NCI-H2029 (cell line): ENCODE measurements around the gene MYL11.
"Not testable (repeated sequence)": the region's sequence is repeated elsewhere in the genome, so short reads cannot be mapped to it uniquely, and the experiment has no call there.

Source experiments
- DNase-seq: peaks from one replicate; lab custom pipeline; 2025; lab: John Stamatoyannopoulos, UW

Gene MYL11

DNA sequence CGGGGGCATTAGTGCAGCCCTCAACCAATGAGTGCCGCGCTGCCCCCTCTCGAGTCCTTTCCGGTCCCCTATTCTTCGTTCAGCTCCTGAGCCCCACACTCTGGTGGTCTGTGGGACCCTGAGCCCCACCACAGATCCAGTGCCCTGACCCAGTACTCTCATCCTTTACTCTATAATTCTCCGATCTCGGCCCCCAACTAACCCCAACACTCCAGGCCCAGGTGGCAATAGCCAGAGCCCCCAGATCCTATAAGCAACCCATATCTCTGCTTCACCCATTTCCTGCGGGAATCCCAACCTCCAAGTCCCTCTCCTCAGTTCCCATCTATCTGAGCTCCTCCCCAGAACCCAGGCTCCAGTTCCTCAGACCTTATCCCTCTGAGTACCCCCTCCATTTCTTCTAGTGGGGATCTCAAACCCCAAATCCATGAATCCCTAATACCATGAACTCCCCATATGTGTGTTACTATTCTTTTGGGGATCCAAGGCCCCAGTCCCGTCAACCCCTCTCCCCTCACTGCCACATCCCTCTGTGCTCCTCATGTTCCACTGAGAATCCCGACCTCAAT, 3.3 kb upstream of the MYL11 start:
- no peak for DNase-seq

DNA sequence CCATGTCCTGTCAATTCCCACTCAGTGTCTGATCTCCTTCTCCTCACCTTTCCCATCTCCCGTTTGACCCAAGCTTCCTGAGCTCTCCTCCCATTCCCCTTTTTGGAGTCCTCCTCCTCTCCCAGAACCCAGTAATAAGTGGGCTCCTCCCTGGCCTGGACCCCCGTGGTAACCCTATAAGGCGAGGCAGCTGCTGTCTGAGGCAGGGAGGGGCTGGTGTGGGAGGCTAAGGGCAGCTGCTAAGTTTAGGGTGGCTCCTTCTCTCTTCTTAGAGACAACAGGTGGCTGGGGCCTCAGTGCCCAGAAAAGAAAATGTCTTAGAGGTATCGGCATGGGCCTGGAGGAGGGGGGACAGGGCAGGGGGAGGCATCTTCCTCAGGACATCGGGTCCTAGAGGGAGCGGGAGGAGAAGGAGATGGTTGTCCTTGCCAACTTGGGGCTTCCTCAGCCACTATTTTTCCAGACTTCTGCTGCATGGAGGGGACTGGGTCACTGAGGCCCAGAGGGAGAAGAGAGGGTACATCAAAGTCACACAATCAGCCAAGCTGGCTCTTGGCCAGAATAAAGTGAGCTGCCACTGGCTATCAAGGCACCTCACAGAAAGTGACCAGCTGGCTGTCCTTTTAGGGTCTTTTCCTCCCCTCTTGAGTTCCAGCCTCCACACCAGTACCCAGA, 2.4 kb upstream of the MYL11 start:
- DNase-seq = no peak

DNA sequence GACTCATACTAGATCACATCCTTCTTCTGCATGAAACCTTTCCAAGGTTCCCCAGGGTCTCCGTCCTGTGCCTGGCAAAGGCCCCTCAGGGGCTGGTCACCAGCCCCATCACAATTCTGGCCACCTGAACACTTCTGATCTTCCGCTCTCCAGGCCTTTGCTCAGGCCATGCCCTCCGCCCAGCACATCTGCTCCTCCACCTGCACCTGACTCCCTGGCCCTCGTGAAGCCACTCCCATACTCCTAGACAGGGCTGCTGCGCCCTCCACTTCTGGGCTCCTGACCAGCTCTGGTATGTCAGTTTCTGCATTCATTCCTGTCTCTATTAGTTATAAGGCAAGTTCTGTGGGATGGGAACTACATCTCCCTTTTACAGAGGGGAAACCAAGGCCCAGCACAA, 1.9 kb upstream of the MYL11 start:
- DNase-seq = no peak

DNA sequence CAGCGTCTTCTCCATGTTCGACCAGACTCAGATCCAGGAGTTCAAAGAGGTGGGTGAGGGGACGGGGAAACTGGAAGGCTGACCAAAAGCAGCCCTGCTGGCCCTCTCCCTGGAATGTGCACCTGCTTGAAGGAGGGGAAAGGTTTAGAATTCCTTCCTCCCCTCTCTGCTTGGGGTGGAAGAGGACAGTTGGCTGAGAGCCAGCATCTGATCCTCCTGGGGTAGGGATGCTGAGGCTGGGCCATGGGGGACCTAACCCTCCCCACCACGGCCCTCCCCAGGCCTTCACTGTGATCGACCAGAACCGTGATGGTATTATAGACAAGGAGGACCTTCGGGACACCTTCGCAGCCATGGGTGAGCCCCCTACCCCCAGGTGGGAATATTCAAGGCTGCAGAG, 1.3 kb downstream of the MYL11 start:
- DNase-seq = no peak

DNA sequence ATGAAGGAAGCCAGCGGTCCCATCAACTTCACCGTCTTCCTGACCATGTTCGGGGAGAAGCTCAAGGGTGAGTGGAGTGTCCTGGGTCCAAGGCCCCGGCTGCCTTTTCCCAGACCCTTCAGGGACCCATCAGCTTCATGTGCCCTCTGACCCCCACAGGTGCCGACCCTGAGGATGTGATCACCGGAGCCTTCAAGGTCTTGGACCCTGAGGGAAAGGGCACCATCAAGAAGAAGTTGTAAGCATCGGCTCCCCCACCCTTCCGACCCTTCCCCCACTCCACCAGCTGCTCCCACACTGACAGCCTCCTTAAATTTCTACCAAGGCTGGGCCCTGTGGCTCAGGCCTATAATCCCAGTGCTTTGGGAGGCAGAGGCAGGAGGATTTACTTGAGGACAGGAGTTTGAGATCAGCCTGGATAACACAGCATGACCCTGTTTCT, 1.9 kb downstream of the MYL11 start:
- no peak for DNase-seq

DNA sequence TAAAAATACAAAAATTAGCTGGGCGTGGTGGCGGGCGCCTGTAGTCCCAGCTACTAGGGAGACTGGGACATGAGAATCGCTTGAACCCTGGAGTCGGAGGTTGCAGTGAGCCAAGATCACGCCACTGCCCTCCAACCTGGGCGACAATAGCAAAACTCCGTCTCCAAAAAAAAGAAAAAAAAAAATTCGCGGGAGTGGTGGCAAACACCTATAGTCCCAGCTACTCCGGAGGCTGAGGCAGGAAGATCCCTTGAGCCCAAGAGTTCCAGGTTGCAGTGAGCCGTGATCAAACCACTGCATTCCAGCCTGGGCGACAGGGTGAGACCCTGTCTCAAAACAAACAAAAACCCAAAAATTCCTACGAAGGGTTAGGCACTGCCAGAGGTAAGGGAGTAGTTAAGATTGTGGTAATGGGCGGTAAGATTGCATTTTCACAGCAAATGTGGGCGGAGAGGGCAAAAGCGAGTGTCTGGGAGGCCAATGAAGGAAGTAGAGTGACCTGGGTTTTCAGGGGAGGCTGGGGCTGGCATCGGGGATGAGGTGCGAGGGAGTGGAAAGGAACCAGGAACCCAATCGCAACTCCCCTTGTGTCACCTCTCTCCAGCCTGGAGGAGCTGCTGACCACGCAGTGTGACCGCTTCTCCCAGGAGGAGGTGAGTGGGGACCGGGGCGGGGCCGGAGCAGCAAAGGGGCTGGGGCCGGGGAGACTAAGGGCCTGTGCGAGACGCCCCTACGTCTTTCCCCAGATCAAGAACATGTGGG, 2.6 kb downstream of the MYL11 start:
- DNase-seq = no peak

DNA sequence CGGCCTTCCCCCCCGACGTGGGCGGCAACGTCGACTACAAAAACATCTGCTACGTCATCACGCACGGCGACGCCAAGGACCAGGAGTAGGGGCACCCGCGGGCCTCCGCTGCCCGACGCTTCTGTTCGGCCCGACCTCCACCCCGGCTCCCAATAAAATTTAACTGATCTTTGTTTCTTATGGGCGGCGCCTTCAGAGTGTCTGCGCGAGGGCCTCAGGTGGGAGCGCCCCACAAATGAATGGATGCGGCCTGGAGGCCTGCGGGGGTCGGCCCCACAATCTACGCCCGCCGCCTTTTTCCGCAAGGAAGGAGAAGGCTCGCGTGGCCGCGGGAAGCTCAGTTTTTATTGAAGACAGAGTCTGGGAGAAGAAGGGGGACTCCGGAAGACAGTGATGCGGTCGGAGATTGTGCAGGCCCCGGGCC, 3.2 kb downstream of the MYL11 start:
- DNase-seq = peak; percentile 88

DNA sequence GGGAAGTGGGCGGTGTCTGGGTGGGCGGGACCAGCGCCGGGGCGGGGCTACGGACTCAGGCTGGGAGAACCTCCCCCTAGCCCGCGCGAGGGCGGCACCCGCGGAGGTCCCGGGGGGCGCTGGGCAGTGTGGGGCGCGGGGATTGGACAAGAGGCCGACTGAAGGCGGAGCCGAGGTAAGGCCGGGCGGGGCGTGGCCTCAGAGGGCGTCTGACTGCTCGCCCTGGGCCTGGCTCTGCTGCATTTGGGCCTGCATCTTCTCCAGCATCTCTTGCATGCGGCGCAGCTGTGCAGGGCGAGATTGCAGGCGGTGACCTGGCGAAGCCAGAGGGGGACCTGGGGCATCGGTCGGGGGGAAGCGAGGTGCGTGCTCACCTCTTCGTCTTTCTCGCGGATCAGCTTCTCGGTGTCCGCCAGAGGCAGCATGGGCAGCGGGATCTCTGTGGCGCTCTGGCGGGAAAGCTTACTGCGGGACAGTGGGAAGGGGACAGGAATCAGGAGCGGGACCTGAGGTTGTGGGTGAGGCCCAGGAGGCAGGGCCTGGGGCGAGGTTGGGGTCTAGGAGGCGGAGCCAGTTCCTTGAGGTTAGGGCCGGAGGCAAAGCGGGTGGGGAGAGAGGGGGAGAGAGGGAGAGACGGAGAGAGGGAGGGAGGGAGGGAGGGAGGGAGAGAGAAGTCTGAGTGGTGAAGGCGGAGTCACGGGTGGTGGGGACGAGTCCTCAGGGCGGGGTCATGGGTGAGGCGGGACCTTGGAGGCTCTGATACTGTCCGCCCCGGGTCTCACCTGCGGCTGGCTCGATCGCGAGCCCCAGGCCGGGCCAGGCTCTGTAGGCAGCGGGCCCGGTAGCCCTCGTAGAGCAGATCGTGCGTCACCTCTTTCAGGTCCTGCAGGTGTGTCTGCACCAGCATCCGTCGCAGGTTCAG, 3.9 kb downstream of the MYL11 start:
- DNase-seq = peak; percentile 95

DNA sequence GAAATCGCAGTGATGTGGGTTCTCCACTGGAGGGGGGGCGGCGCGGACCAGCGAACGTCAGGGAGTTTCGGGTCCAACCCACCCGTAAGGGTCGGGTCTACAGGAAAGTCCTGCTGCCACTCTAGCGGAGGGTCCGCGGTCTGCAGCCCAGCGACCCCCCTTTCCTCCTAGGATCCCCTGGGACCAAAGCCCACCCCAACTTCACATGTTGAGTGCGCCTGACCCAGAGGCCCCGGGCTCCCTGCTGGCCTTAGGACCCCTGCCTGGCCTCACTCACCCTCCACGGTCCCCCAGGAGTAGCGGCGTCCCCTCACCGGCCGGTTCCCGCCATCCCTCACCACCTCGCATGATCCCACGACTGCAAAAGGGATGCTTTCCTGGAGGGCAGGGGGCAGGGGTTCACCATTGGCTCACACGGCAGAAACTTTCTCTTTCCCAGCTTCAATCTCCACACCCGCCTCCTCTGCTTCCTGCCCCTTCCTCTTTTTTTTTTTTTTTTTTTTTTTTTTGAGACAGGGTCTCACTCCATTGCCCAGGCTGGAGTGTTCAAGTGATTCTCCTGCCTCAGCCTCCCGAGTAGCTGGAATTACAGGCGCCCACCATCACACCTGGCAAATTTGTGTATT, 4.7 kb downstream of the MYL11 start:
- DNase-seq = no peak

DNA sequence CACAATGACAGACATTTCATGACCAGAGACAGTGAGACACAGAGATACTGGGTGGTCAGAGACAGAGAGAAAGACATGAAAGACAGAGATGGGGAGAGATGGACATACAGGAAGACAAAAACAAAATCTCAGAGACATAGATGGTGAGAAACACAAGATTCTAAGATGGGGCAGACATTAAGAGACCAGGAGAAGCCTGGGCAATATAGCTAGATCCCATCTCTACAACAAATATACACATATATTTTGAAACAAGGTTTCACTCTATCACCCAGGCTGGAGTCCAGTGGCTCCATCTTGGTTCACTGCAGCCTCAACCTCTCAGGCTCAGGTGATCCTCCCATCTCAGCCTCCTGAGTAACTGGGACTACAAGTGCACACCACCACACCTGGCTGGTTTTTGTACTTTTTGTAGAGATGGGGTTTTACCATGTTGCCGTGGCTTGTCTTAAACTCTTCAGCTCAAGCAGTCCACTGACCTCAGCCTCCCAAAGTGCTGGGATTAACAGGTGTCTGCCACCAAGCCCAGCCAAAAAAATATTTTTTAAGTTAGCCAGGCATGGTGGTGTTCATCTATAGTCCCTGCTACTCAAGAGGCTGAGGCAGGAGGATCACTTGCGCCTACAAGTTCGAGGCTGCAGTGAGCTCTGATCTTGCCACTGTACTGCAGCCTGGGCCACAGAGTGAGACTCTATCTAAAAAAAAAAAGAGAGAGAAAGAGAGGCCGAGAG, 5.6 kb downstream of the MYL11 start:
- no peak for DNase-seq

DNA sequence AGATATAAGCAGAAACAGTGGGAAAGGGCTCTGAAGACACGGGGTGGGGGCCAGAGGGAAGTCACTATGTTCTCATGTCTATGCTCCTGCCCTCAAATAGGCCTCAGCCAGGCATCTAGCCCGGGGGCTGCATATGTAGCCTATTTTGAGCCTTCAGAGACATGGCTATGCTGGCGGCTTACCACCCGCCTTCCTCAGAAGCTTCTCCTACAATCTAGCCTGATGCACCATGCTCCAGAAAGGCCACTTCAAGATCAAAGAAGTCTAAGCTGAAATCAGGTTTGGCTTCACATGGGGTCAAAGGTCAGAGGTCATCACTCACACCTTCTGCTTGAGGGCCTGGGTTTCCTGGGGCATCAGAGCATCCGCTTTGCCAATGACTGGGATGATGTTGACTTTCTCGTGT, 6.2 kb downstream of the MYL11 start:
- no peak for DNase-seq

DNA sequence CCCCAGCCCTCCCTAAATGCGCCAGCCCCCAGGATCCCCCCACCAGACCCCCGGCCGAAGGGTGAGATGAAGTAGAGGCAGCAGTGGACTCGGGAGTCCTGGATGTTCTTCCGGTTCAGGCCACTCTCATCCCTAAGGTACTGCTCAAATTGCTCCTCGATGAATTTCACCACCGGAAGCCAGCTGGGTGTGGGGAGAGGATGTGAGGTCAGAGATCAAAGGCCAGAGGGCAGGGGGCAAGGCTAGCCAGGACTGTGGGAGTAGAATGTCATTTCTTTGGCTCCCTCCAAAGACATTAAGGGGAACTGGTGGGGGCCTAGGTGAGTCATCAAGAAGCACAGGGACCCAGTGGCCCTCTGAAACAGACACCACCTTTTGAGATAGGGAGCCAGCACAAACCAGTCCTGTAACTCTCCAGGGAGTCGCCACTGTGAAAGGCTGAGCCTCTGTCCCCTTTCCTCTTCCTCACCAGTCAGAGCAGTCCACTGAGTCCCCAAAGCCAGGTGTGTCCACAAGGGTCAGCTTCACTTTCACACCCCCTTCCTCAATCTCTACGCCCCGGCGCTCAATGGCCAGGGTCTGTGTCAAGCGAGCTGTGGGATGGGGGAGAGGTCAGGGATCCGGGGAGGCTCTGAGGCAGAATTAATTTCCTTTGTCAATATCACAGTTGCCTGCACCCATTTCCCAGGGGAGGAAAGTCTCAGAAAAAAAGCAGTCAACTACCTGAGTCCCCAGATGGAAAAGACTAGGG, 6.9 kb downstream of the MYL11 start:
- no peak for DNase-seq

DNA sequence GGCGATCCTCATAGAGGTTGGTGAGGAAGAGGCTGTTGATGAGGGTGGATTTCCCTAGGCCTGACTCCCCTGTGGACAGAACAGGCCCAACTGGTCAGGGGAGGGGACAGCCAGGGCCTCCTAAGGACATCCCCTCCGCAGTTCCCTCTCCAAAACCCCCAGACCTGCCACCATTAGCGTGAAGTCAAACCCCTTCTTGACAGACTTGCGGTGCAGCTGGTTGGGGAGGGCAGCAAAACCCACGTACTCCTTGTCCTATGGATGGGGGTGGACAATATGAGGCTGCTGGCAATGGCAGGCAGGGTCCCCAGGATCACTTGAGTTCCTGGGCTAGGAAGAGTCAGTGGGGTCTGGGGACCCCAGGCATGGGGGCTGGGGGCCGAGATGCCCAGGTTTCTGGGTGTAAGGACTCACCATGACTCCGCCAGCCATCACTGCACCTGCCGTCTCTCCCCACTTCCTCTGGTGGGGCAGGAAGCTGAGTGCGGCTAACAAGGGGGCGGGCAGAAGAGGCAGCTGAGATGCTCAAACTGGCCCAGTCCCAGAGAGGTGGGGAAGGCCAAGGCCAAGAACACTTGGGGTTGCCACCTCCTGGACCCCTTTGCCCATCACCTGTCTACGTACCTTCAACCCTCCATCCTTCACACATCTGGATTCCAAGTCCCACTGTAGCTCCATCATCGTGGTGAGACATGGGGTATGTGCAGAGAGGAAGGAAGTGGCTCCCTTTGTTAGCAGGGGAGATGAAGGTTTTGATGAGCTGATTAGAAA, 7.7 kb downstream of the MYL11 start, which contains the start of gene SEPTIN1:
Gene SEPTIN1, minus strand, starts transcription at position 451 of the 771 bp plus-strand sequence. Its CDS starts 19 bp downstream, at position 432.
- no peak for DNase-seq

DNA sequence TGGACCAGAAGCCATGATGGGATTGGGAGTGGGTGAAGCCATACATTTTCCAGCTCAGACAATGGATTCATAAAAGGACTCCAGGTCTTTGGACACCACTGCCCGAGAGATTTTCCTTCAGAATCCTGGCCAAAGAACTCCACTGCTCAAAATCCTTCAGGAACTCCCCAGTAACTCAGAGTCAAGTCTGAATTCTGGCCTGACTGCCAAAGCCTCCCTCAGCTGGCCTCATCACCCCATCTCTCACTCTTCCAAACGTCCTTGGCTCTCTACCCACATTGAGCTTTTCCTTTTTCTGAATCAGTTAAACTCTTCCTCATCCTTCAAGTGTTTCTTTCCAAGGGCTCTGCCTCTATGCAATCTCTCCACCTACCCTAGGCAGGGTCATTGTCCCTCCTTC, 8.9 kb downstream of the MYL11 start:
- no peak for DNase-seq

DNA sequence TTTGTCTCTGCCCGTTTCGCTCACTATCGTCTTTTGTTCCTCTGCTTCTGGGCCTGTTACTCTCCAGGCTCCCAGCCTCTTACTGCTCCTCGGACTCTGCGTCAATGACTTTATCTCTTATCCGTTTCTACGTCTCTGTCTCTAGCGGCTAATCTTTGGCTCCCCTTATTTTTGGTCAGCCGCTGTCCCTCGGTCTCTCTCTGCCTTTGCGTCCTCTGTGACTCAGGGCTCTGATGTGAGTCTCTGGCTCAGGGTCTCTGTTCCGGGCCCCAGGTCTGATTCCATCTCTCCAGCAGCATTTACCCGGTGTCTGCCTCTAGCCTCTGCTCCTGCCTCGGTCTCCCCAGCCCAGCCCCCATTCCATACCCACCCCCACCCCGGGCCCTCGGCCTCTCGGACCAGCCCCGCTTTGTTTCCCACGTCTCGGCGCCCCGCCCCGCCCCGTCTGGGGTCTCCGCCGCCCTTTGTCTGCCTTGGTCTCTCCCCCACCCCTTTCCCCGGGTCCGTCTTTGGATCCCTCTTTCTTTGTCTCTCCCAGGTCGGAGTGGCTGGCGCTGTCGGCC, 20.1 kb downstream of the MYL11 start:
- no peak for DNase-seq

DNA sequence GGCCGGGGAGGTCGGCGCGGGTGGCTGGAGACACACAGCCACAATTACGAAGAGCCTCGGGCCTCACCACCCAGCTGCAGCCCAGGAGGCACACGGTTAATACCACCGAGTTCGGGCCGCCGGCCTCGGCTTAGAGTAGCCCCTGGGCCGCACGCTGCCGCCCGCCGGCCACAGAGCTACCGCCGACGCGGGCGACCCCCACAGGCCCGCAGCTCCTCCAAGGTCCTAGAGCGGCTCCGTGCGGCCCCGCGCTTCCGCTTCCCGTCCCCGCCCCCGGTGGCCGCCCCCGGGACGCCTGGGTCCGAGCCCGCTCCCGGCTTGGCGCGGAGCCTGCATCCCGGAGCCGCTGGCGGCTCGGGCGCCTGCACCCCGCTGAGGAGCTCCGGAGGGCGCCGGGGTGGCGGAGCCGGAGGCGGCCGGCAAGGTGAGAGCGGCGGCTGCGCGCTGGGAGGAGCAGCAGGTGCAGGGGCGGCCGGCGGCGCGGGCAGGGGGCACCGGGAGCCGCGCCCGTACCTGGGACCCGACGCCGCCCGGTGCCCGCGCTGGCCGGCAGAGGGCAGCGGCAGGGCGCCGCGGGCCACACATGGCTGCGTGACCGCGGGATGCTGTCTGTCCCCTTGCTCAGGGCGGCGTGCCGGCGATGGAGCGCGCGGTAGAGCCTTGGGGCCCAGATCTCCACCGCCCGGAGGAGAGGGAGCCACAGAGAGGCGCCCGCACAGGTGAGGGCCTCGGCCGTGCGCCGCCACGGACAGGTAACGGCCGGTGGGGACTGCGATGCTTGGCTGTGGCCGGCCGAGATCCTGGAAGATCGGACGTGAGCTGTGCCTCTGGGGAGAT, 20.8 kb downstream of the MYL11 start, which contains the start of gene ZNF48:
Gene ZNF48, plus strand, starts transcription at position 266 of the 837 bp plus-strand sequence. Its CDS starts 375 bp downstream, at position 641.
- peak; percentile 78 for DNase-seq

DNA sequence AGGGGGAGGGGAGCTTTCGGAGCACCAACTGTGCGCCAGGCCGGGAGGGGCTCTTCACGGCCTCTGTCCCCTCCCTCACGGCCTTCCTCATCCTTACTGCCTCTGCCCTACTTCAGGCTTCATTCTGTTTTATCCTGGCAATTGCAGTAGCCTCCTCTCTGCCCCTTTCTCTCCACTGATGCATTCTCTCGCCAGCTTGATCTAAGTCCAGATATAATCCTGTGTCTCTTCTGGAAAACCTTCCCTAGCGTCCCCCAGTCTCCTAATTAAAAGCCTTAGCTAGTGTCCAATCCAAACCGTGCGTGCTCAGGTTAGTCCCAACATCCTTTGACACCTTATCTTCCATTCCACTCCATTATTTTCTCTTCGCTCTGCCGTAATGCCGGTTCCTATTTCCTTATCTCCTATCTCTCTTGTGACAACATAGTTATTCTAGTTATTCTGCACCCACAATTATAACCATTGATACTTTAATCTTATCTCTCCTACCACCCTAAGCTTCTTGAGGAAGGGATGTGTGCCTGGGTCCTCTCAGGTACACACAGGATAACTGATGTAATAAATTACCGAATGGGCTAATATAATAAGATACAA, 21.5 kb downstream of the MYL11 start:
- no peak for DNase-seq

DNA sequence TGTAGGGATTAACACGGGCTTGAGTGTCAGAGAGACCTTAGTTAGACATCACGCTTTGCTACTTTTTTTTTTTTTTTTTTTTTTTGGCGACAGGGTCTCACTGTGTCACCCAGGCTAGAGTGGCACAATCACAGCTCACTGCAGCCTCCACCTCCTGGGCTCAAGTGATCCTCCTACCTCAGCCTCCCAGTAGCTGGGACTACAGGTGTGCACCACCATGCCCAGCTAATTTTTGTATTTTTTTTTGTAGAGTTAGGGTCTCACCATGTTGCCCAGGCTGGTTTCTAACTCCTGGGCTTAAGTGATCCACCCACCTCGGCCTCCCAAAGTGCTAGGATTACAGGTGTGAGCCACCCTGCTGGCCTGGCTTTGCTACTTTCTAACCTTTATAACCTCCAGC, 22.0 kb downstream of the MYL11 start:
- DNase-seq = not testable (repeated sequence)
